Pancreas (tissue), 10 donors: Measurements from ENCODE around the gene BOK. TPM values are rescaled to one million over a fixed set of nuclear protein-coding genes. Genes with fewer than 3 reads are reported as not detected.

Source experiments
- ATAC-seq, 4 donors: fragments of 200-7000 bp; cut with Tn5 transposase; one replicate each; pipeline versions ENCODE4 v1.8.0 to v1.9.1; 2020; ENCODE audit warnings: mild to moderate bottlenecking in 4 of 4, moderate library complexity in 4 of 4
- DNase-seq, 6 donors: peaks; one replicate each; pipeline ENCODE4 v3.0.0-alpha.2; 2020
- FAIRE-seq: peaks from 2 replicates; lab custom pipeline; 2012; peaks lifted over from hg19 to GRCh38; lab: Jason Lieb, UNC
- H3K27ac ChIP-seq, 4 donors: fragments of 200-600 bp; sonication (generic); 1 replicate in 3 of 4; 2 replicates in 1 of 4; pipeline versions ENCODE4 v1.5.0 to v1.8.0; 2020
- H3K27me3 ChIP-seq, 4 donors: fragments of 200-600 bp; one replicate each; pipeline ENCODE4 v1.8.0; 2021
- H3K36me3 ChIP-seq, 3 donors: fragments of 200-600 bp; sonication (generic) in 1 of 3; one replicate each; pipeline versions ENCODE4 v1.5.0 to v1.8.0; 2020 to 2021
- H3K4me1 ChIP-seq, 3 donors: fragments of 200-600 bp; one replicate each; pipeline ENCODE4 v1.8.0; 2021
- H3K4me3 ChIP-seq, 4 donors: fragments of 200-600 bp; sonication (generic) in 2 of 4; one replicate each; pipeline versions ENCODE4 v1.5.0 to v1.8.0; 2020 to 2021
- H3K9me3 ChIP-seq, 4 donors: fragments of 200-600 bp; one replicate each; pipeline ENCODE4 v1.8.0; 2021
- CTCF ChIP-seq, 4 donors: fragments of 200-600 bp; sonication (generic) in 3 of 4; IDR thresholded peaks; one replicate each; pipeline versions ENCODE4 v1.5.0 to v1.8.0; 2021; ENCODE audit warnings: antibody characterized with exemption in 4 of 4
- WGBS, 2 donors: extraction: QIAGEN DNeasy Blood & Tissue Kit; methylation state at CpG; one replicate each; pipeline ENCODE4 v1.1.7; 2013; 5-methylcytosine and 5-hydroxymethylcytosine counted together
- intact Hi-C, 3 donors: fragments of 100-400 bp; cut with DNase I; formaldehyde crosslinking; loops; one replicate each; pipeline versions ENCODE4 v1.11.1 to v1.14.2; 2022
- polyA plus RNA-seq, 2 donors: library from polyadenylated mRNA; stranded (reverse); fragments of 200-250 nt; gene quantifications; one replicate each; pipeline ENCODE4 v1.2.3, GENCODE V29; 2013
- total RNA-seq, 6 donors: library from RNA; stranded (reverse); fragmentation: NEBNext Ultra II Directional in 4 of 6; extraction: Animal tissue kit (Norgen Biotek cat#: 25700) in 4 of 6; gene quantifications; one replicate each; pipeline versions ENCODE4 v1.2.1 to v1.2.4, GENCODE V29; 2021 to 2023
- donor health status: healthy with polysubstance abuse.
- donor health status: DM: no; HTN: no; CAD: no; lungs with moderate emphysema.
- donor health status: DM: no; HTN: no; CAD: no.
- donor health status: control.
- donor health status: control.
- donor health status: Bipolar disorder and iron deficiency.
- donor health status: DM: yes; HTN: yes; CAD: no.
- donor health status: DM: no; HTN: no; CAD: no.
- donor health status: DM: no; HTN: no; CAD: no.
- donor health status: DM: yes; HTN: yes; CAD: no.

BOK gene
- total and polyA plus RNA-seq, 8 donors: 10.0 to 24.8 (median 11.6) TPM

DNA sequence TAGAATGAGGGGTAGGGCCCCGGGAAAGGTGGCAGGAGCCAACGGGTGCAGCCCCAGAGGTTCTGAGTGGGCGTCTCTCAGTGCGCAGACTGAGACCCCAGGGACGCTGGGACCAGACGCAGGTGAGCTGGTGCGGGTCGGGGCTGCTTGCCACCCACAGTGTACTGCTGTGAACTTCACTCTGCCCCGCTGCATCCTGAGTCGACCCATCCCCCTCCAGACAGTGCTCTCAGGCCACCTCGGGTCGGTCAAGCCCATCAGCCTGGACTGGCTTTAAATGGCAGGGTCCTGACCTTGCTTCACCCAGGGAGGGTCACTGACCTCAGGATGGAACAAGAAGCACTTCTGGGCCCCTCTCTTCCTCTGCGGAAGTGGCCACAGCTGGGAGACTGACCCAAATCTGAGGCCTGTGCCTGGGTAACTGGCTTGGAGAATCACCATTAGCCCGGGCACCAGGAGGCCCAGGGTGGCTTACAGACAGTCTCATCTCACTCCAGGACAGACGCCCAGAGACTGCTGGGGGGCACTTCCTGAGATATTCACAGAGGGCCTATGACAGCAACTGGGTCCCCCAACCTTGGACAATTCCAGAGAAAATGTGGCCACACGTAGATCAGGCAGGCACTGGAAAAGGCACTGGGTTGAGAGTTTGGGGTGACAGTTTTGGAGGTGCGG, 23.7 kb upstream of the BOK start:
- H3K36me3 ChIP-seq: no peaks in the 10 kb centered on the region
- H3K27ac ChIP-seq: no peak overlapping the region
- FAIRE-seq: no peak
- WGBS, 2 donors: 81% methylated on average over 17 of the region's 17 CpGs
- H3K4me3 ChIP-seq: no peak overlapping the region
- intact Hi-C loops: no loop called here
- no peak for ATAC-seq
- H3K27me3 ChIP-seq: no peaks in the 10 kb centered on the region
- no peak for TF ChIP-seq CTCF (IDR thresholded peaks at IDR 0.05)
- H3K4me1 ChIP-seq: no peaks in the 10 kb centered on the region
- peak in 1 of 6 donors; percentile 47 for DNase-seq
- H3K9me3 ChIP-seq: no peaks in the 10 kb centered on the region

GRCh38 chr2:241535871-241536655, 22.5 kb upstream of the BOK start:
- TF ChIP-seq CTCF (IDR thresholded peaks at IDR 0.05): no peak
- ATAC-seq: no peak
- DNase-seq: peak in 1 of 6 donors; percentile 42
- Histone ChIP-seq H3K9me3 (no peaks in the 10 kb centered on the region), H3K27ac (no peak overlapping the region), H3K4me3 (no peak overlapping the region), H3K36me3 (no peaks in the 10 kb centered on the region), H3K4me1 (peaks cover 0 to 4% (median 3%) of the 10 kb centered on the region in 3 donors), H3K27me3 (no peaks in the 10 kb centered on the region)
- no peak for FAIRE-seq
- WGBS, 2 donors: 50 to 64% methylated on average over 12 to 13 of the region's 13 CpGs
- intact Hi-C loops: no loop called here

- no peaks in the 10 kb centered on the region for H3K36me3 ChIP-seq
- intact Hi-C loops: no loop called here
- H3K27ac ChIP-seq: no peak overlapping the region
- WGBS, 2 donors: 87 to 90% methylated on average over 15 of the region's 15 CpGs
- ATAC-seq (no peak), FAIRE-seq (no peak), DNase-seq (peak in 1 of 6 donors; percentile 25)
- no peak for TF ChIP-seq CTCF (IDR thresholded peaks at IDR 0.05)
- peaks cover 0 to 6% (median 4%) of the 10 kb centered on the region in 3 donors for H3K4me1 ChIP-seq
- no peaks in the 10 kb centered on the region for H3K27me3 ChIP-seq
- no peaks in the 10 kb centered on the region for H3K9me3 ChIP-seq
- H3K4me3 ChIP-seq: no peak overlapping the region
Observed at GRCh38 chr2:241538838-241539615, 19.5 kb upstream of the BOK start.

GRCh38 chr2:241539616-241540374, 18.8 kb upstream of the BOK start:
- no peak for FAIRE-seq
- no peak for ATAC-seq
- no peak for TF ChIP-seq CTCF (IDR thresholded peaks at IDR 0.05)
- intact Hi-C loops: no loop called here
- 94 to 96% methylated on average over 11 of the region's 11 CpGs for WGBS, 2 donors
- H3K36me3 ChIP-seq: no peaks in the 10 kb centered on the region
- H3K4me3 ChIP-seq: no peak overlapping the region
- H3K9me3 ChIP-seq: no peaks in the 10 kb centered on the region
- peak overlapping the region in 1 of 4 donors; percentile 36 for H3K27ac ChIP-seq
- peaks cover 0 to 6% (median 4%) of the 10 kb centered on the region in 3 donors for H3K4me1 ChIP-seq
- DNase-seq: peak in 2 of 6 donors; percentile 34 to 54
- H3K27me3 ChIP-seq: no peaks in the 10 kb centered on the region
